H1 (cell line): ENCODE data around the gene LNX2. TPM values are rescaled to one million over a fixed set of nuclear protein-coding genes. Genes with fewer than 3 reads are reported as not detected.

Experiments used
- CREB1 ChIP-seq: IDR thresholded peaks from 2 replicates; pipeline ENCODE4 v1.6.1; 2012; ENCODE audit warnings: inconsistent platforms
- KDM5A ChIP-seq: fragments of 200-600 bp; IDR thresholded peaks from 2 replicates; pipeline ENCODE4 v1.7.1; 2012; ENCODE audit warnings: mild to moderate bottlenecking, low read length, inconsistent platforms, mixed read lengths
- SRF ChIP-seq: IDR thresholded peaks from 2 replicates; pipeline ENCODE4 v1.6.1; 2011; ENCODE audit warnings: mild to moderate bottlenecking, low read depth, low read length, moderate library complexity
- TCF12 ChIP-seq: IDR thresholded peaks from 2 replicates; pipeline ENCODE4 v1.6.1; 2011; ENCODE audit warnings: low read depth, mild to moderate bottlenecking, low read length
- polyA plus RNA-seq, 7 experiments: library from polyadenylated mRNA; depleted of rRNA in 3 of 7; stranded (reverse) in 5 of 7; unstranded in 2 of 7; fragments of >200 nt in 5 of 7; fragments of 200-250 nt in 2 of 7; gene quantifications; 1 replicate in 5 of 7; 2 replicates in 1 of 7; 4 replicates in 1 of 7; pipeline versions ENCODE4 v1.2.1 to v1.2.3, GENCODE V29; 2011 to 2013; ENCODE audit warnings: missing spikeins in 2 of 7, mixed read lengths in 2 of 7
- total RNA-seq: library from RNA; stranded (reverse); fragmentation: NEBNext Ultra II Directional; extraction: Animal tissue kit (Norgen Biotek cat#: 25700); gene quantifications from 2 replicates; pipeline ENCODE4 v1.2.1, GENCODE V29; 2021
- TF ChIP-seq, protein P1 (sequence below): IDR thresholded peaks from 2 replicates; pipeline ENCODE4 v1.6.1; 2012; ENCODE audit warnings: low read length, inconsistent platforms

Gene LNX2
- total and polyA plus RNA-seq, 2 of the 8 experiments (the other 6 are each of a cell fraction or from before 2014, with no cell fraction given) = 6.4 to 13.9 TPM

DNA sequence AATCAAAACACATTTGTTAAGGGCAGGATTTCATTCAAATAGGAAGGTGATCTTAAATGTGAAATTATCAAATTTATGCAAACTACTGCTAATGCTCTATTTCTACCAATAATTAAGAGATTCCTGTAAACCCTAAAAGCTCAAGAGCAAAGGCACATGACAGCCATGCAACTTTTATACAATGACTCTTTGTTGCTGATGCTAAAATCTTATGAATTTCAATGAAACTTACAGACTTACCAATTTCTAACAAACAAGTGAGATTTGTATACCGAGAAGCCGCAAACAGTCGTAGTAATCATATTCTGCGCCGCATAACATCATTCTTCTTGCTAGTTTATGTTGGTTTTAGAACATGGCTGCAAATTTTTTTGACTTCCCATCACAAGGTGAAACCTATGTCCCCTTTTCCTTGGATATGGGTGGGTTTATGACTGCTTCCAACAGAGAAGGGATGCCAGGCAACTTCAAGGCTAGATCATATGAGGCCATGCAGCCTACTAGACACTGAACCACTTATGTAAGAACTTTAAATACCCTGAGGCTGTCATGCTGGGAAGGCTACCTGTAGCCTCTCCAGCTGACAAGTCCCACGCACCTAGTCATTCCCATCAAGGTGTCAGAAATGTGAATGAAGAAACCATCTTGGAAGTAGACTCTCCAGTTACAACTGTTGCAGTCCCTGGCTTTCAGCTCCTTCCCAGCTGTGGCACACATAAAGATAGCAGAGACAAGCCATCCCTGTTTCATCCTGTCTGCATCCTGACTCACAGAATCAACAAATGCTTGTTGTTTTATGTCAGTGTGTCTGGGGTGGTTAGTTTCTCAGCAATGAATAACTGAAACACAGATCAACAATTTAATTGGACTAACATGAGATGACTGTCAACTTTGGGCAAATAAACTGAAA lies 42.0 kb downstream of the LNX2 start (continued):
- TF ChIP-seq TCF12 = no peak
- TF ChIP-seq CREB1 = no peak
- no peak for TF ChIP-seq KDM5A
- no peak for TF ChIP-seq SRF
- TF ChIP-seq, protein P1, sequence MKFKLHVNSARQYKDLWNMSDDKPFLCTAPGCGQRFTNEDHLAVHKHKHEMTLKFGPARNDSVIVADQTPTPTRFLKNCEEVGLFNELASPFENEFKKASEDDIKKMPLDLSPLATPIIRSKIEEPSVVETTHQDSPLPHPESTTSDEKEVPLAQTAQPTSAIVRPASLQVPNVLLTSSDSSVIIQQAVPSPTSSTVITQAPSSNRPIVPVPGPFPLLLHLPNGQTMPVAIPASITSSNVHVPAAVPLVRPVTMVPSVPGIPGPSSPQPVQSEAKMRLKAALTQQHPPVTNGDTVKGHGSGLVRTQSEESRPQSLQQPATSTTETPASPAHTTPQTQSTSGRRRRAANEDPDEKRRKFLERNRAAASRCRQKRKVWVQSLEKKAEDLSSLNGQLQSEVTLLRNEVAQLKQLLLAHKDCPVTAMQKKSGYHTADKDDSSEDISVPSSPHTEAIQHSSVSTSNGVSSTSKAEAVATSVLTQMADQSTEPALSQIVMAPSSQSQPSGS = no peak
